Neuronal stem cell (in vitro differentiated cells): ENCODE results near the gene SIM2.
A peak's percentile ranks its signal among the peaks of the same experiment; 100 is the strongest.

Experiments
- DNase-seq: peaks from one replicate; pipeline ENCODE4 v3.0.0-alpha.2; 2013; ENCODE audit warnings: low spot score
- H2AFZ ChIP-seq: one replicate; pipeline ENCODE4 v1.6.1; 2013; ENCODE audit warnings: mild to moderate bottlenecking, low read length, inconsistent platforms
- H2AK5ac ChIP-seq: 2 replicates; pipeline ENCODE4 v1.6.1; 2013; ENCODE audit warnings: low read depth, mild to moderate bottlenecking, inconsistent platforms, low read length, moderate library complexity, mixed read lengths
- H2BK120ac ChIP-seq: 2 replicates; pipeline ENCODE4 v1.6.1; 2013; ENCODE audit warnings: low read depth, mild to moderate bottlenecking, inconsistent platforms, low read length, moderate library complexity, mixed read lengths
- H2BK12ac ChIP-seq: one replicate; pipeline ENCODE4 v1.6.1; 2013; ENCODE audit warnings: low read length, inconsistent platforms
- H2BK15ac ChIP-seq: 2 replicates; pipeline ENCODE4 v1.6.1; 2013; ENCODE audit warnings: mild to moderate bottlenecking, low read length, inconsistent platforms, mixed read lengths
- H2BK5ac ChIP-seq: one replicate; pipeline ENCODE4 v1.6.1; 2013; ENCODE audit warnings: inconsistent platforms, mild to moderate bottlenecking, low read length, moderate library complexity
- H3K14ac ChIP-seq: one replicate; pipeline ENCODE4 v1.6.1; 2013; ENCODE audit warnings: low read length, inconsistent platforms
- H3K18ac ChIP-seq: 2 replicates; pipeline ENCODE4 v1.6.1; 2013; ENCODE audit warnings: low read length, inconsistent platforms
- H3K23ac ChIP-seq: 2 replicates; pipeline ENCODE4 v1.6.1; 2013; ENCODE audit warnings: low read depth, mild to moderate bottlenecking, mixed read lengths, low read length, inconsistent platforms; ENCODE audit not compliant: poor library complexity
- H3K27ac ChIP-seq: replicated peaks from 3 replicates; pipeline ENCODE4 v1.5.1; 2013; ENCODE audit warnings: low read length, inconsistent platforms
- H3K27me3 ChIP-seq, 3 experiments: 2 replicates each; pipeline ENCODE4 v1.6.1; 2013; ENCODE audit warnings: low read length in 3 of 3, mild to moderate bottlenecking in 2 of 3, inconsistent platforms in 1 of 3, low read depth in 1 of 3, mixed read lengths in 1 of 3, moderate library complexity in 1 of 3; ENCODE audit not compliant: control insufficient read depth in 3 of 3, insufficient read depth in 3 of 3
- H3K36me3 ChIP-seq, 2 donors: replicated peaks in 1 of 2; 2 replicates each; pipeline ENCODE4 v1.6.1; 2013; ENCODE audit warnings: low read length in 2 of 2; ENCODE audit not compliant: control insufficient read depth in 2 of 2, insufficient read depth in 2 of 2
- H3K4ac ChIP-seq: 2 replicates; pipeline ENCODE4 v1.6.1; 2013; ENCODE audit warnings: inconsistent platforms, mild to moderate bottlenecking, low read length, moderate library complexity
- H3K4me1 ChIP-seq, 2 donors: 1 replicate in 1 of 2; 2 replicates in 1 of 2; pipeline ENCODE4 v1.6.1; 2013; ENCODE audit warnings: low read length in 2 of 2, low read depth in 1 of 2; ENCODE audit not compliant: control insufficient read depth in 2 of 2, insufficient read depth in 1 of 2
- H3K4me2 ChIP-seq: one replicate; pipeline ENCODE4 v1.6.1; 2013; ENCODE audit warnings: mild to moderate bottlenecking, low read length, inconsistent platforms; ENCODE audit not compliant: insufficient read depth, poor library complexity, severe bottlenecking
- H3K4me3 ChIP-seq, 2 donors: 2 replicates each; pipeline ENCODE4 v1.5.1; 2013; ENCODE audit warnings: low read length in 2 of 2, mild to moderate bottlenecking in 2 of 2, inconsistent platforms in 1 of 2, moderate library complexity in 1 of 2
- H3K79me1 ChIP-seq: one replicate; pipeline ENCODE4 v1.6.1; 2013; ENCODE audit warnings: low read depth, mild to moderate bottlenecking, inconsistent platforms, low read length, moderate library complexity
- H3K9ac ChIP-seq: one replicate; pipeline ENCODE4 v1.6.1; 2013; ENCODE audit warnings: mild to moderate bottlenecking, low read depth, low read length, inconsistent platforms; ENCODE audit not compliant: poor library complexity
- H3K9me3 ChIP-seq, 2 donors: replicated peaks in 1 of 2; 2 replicates each; pipeline versions ENCODE3 to v1.6.1; 2013; ENCODE audit warnings: low read length in 2 of 2, mild to moderate bottlenecking in 2 of 2, inconsistent platforms in 1 of 2, low read depth in 1 of 2, mixed read lengths in 1 of 2, moderate library complexity in 1 of 2; ENCODE audit not compliant: control insufficient read depth in 2 of 2, insufficient read depth in 1 of 2
- H4K8ac ChIP-seq: one replicate; pipeline ENCODE4 v1.6.1; 2013; ENCODE audit warnings: low read depth, mild to moderate bottlenecking, inconsistent platforms, low read length, moderate library complexity
- H4K91ac ChIP-seq: one replicate; pipeline ENCODE4 v1.6.1; 2013; ENCODE audit warnings: low read length, low read depth, mild to moderate bottlenecking, inconsistent platforms; ENCODE audit not compliant: poor library complexity
- WGBS, 2 donors: extraction: QIAGEN DNeasy Blood & Tissue Kit; methylation state at CpG; one replicate each; pipeline ENCODE4 v1.1.7; 2013; ENCODE audit warnings: missing lambda C conversion rate in 2 of 2, mixed read lengths in 1 of 2; ENCODE audit not compliant: insufficient read length in 2 of 2, insufficient replicate concordance in 1 of 2; ENCODE audit errors: extremely low coverage in 2 of 2; 5-methylcytosine and 5-hydroxymethylcytosine counted together

The SIM2 gene

DNA sequence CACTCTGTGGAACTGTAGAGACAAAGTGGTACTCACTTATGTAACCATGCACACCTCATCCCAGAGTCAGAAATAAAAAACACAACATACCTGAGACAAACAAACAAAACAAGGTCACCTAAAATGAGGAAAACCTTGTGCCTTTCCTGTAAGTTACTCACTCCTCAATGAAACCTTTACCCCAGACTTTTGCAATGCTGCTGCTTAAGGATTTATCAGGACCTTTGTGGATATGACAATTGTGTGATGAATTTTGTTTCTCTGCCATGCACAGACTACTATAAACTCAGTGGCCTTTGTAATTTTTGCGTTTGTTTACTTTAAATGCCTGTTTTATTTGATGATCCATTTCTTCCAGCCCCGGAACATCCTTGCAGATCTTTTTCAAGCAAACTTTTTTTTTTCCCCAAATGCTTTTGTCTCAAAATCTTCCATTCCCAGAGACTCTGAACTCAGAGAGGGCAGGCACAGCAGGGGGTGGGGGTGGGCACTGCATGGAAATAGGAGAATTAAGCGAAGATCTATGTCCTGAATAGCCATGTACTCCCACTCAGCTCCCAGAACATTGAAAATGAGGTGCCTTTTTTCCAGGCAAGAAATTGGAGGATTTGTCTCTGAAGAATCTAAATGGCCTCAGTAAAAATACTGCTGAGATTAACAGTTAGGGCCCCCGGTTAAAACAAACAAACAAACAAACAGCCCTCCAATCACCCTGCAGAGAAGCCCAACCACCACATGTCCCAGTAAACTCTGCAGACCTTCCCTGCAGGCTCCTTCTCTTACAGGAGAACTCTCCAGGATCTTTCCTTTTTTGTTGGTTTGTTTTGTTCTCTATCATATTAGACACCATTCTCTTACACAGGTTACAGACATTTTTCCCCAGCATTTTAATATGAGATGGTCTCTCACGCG, 22.6 kb upstream of the SIM2 start:
- Histone ChIP-seq H2AK5ac (no peak overlapping the region), H3K27ac (no peak overlapping the region)
- WGBS, 2 donors: no CpG with 5 or more reads among the region's 6 CpGs

DNA sequence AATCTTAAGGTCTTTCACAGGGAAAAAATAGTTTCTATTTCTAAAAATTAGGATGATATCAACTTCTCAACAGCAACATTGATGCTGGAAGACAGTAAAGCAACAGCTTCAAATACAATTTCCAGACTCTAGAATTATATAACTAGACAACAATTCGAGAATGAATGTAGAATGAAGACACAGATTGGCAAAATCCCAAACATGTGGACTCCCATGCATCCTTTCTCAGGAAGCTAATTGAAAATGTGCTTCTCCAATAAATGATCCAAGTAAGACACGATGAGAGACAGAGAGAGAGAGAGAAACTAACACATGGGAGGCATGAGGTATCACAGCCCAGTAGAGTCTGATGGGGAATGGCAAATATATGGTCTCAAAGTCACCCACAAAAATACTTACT, 21.5 kb upstream of the SIM2 start:
- Histone ChIP-seq H4K8ac (no peak overlapping the region), H3K23ac (no peak overlapping the region), H3K4me3 (no peak overlapping the region), H3K4ac (no peak overlapping the region), H3K14ac (no peak overlapping the region), H2BK12ac (no peak overlapping the region), H3K18ac (no peak overlapping the region), H2AK5ac (no peak overlapping the region), H2AFZ (no peak overlapping the region), H2BK15ac (no peak overlapping the region), H3K79me1 (no peaks in the 10 kb centered on the region), H3K27ac (no peak overlapping the region), H2BK5ac (no peak overlapping the region), H4K91ac (no peak overlapping the region), H3K4me2 (no peak overlapping the region), H3K9ac (no peak overlapping the region), H2BK120ac (no peak overlapping the region), H3K36me3 (no peaks in the 10 kb centered on the region), H3K4me1 (peaks cover 0 to 2% of the 10 kb centered on the region in 2 donors), H3K9me3 (peaks cover 0 to 6% of the 10 kb centered on the region in 2 donors), H3K27me3 (peaks cover 0 to 20% (median 0%) of the 10 kb centered on the region in 3 experiments)
- no CpG with 5 or more reads among the region's 2 CpGs for WGBS, 2 donors
- DNase-seq: no peak

More for the DNA sequence above, 22.6 kb upstream of the SIM2 start:
- Histone ChIP-seq H3K36me3 (no peaks in the 10 kb centered on the region), H3K14ac (no peak overlapping the region), H3K4me1 (peaks cover 0 to 2% of the 10 kb centered on the region in 2 donors), H3K9ac (no peak overlapping the region), H2BK5ac (no peak overlapping the region), H2BK15ac (no peak overlapping the region), H4K91ac (no peak overlapping the region), H3K27me3 (peaks cover 0 to 25% (median 0%) of the 10 kb centered on the region in 3 experiments), H2BK120ac (no peak overlapping the region), H3K18ac (no peak overlapping the region), H3K4ac (no peak overlapping the region), H3K4me3 (no peak overlapping the region), H3K4me2 (no peak overlapping the region), H2AFZ (no peak overlapping the region), H3K9me3 (peaks cover 0 to 6% of the 10 kb centered on the region in 2 donors), H4K8ac (no peak overlapping the region), H2BK12ac (no peak overlapping the region), H3K79me1 (no peaks in the 10 kb centered on the region), H3K23ac (no peak overlapping the region)
- peak; percentile 24 for DNase-seq

DNA sequence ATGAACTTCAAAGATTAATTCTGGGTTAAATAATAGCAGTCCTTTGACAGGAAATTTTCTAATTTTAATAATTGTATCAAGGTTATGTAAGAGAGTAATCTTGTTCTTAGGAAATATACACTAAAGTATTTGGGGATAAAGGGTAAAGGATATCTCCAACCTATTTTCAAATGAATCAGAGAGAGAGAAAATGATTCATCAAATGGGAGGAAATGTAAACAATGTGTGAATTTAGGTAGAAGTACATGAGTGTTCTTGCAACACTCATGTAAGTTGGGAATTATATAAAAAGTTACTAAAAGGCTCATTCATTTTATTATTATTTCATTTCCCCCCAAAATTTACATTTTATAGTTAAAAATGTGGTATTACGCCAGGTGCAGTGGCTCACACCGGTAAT, 20.4 kb upstream of the SIM2 start:
- H4K8ac ChIP-seq: no peak overlapping the region
- no peak overlapping the region for H4K91ac ChIP-seq
- H2BK5ac ChIP-seq: no peak overlapping the region
- H3K14ac ChIP-seq: no peak overlapping the region
- peaks cover 0 to 24% (median 0%) of the 10 kb centered on the region in 3 experiments for H3K27me3 ChIP-seq
- no peak overlapping the region for H3K4ac ChIP-seq
- no peak overlapping the region for H2BK120ac ChIP-seq
- no peak overlapping the region for H3K18ac ChIP-seq
- H2AFZ ChIP-seq: no peak overlapping the region
- H3K4me3 ChIP-seq: no peak overlapping the region
- peaks cover 0 to 6% of the 10 kb centered on the region in 2 donors for H3K9me3 ChIP-seq
- H3K4me1 ChIP-seq: peaks cover 0 to 2% of the 10 kb centered on the region in 2 donors
- no peak overlapping the region for H2BK12ac ChIP-seq
- no peak for DNase-seq
- no CpG with 5 or more reads among the region's 2 CpGs for WGBS, 2 donors
- no peak overlapping the region for H3K9ac ChIP-seq
- no peaks in the 10 kb centered on the region for H3K79me1 ChIP-seq
- H3K4me2 ChIP-seq: no peak overlapping the region
- no peaks in the 10 kb centered on the region for H3K36me3 ChIP-seq
- H3K27ac ChIP-seq: no peak overlapping the region
- H3K23ac ChIP-seq: no peak overlapping the region
- no peak overlapping the region for H2AK5ac ChIP-seq
- H2BK15ac ChIP-seq: no peak overlapping the region

DNA sequence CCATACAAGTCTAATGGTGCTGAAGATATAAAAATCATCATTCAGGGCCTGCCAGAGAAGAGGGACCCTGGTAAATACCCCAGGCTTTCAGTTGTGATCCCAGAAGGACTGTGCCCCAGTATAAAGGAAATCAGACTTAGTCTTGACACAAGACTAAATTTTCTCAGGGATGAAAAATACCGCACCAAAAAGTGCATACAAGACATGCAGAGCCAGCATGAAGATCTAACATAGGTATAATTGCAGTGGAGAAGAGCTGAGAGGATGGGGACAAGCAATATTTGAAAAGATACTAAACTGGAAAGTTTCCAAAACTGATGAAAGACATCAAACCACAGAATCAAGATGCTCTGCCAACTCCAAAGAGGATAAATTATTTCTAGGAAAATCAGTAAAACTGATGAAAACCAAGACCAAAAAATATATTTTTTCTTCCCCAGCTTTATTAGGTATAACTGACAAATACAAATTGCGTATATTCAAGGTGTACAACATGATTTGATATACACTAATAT, 17.7 kb upstream of the SIM2 start:
- no peak overlapping the region for H3K18ac ChIP-seq
- DNase-seq: no peak
- H2AFZ ChIP-seq: no peak overlapping the region
- no peak overlapping the region for H3K4me2 ChIP-seq
- peaks cover 0 to 40% (median 0%) of the 10 kb centered on the region in 3 experiments for H3K27me3 ChIP-seq
- H3K23ac ChIP-seq: no peak overlapping the region
- no peaks in the 10 kb centered on the region for H3K4me1 ChIP-seq
- no peak overlapping the region for H3K4me3 ChIP-seq
- no peak overlapping the region for H3K14ac ChIP-seq
- no peak overlapping the region for H2BK5ac ChIP-seq
- H4K91ac ChIP-seq: no peak overlapping the region
- H2BK15ac ChIP-seq: no peak overlapping the region
- no peak overlapping the region for H3K4ac ChIP-seq
- no peak overlapping the region for H4K8ac ChIP-seq
- no peaks in the 10 kb centered on the region for H3K36me3 ChIP-seq
- no peaks in the 10 kb centered on the region for H3K79me1 ChIP-seq
- H2BK12ac ChIP-seq: no peak overlapping the region
- no peak overlapping the region for H3K9ac ChIP-seq
- H3K27ac ChIP-seq: no peak overlapping the region
- peaks cover 0 to 6% of the 10 kb centered on the region in 2 donors for H3K9me3 ChIP-seq
- H2AK5ac ChIP-seq: no peak overlapping the region
- H2BK120ac ChIP-seq: no peak overlapping the region
- no CpG with 5 or more reads among the region's 2 CpGs for WGBS, 2 donors
